Mesenchymal stem cell (in vitro differentiated cells and primary cell): Measurements from ENCODE around the gene GPER1.

ENCODE experiments used
- DNase-seq: peaks from one replicate; pipeline ENCODE4 v3.0.0-alpha.2; 2013
- H2AFZ ChIP-seq: one replicate; pipeline ENCODE4 v1.6.1; 2013; ENCODE audit warnings: low read depth, mild to moderate bottlenecking, control low read depth, inconsistent platforms, low read length, moderate library complexity
- H2AK5ac ChIP-seq: 2 replicates; pipeline ENCODE4 v1.6.1; 2013; ENCODE audit warnings: low read length, moderate library complexity, mild to moderate bottlenecking, inconsistent platforms; ENCODE audit not compliant: severe bottlenecking
- H2BK120ac ChIP-seq: one replicate; pipeline ENCODE4 v1.6.1; 2013; ENCODE audit warnings: low read depth, mild to moderate bottlenecking, inconsistent platforms, low read length, moderate library complexity
- H2BK12ac ChIP-seq, 2 experiments: one replicate each; pipeline ENCODE4 v1.6.1; 2013; ENCODE audit warnings: inconsistent platforms in 2 of 2, low read length in 2 of 2, mild to moderate bottlenecking in 2 of 2, moderate library complexity in 2 of 2, control low read depth in 1 of 2
- H2BK15ac ChIP-seq: one replicate; pipeline ENCODE4 v1.6.1; 2013; ENCODE audit warnings: mild to moderate bottlenecking, low read depth, inconsistent platforms; ENCODE audit not compliant: poor library complexity, severe bottlenecking
- H2BK5ac ChIP-seq: 2 replicates; pipeline ENCODE4 v1.6.1; 2013; ENCODE audit warnings: low read depth, mild to moderate bottlenecking, low read length, control low read depth, inconsistent platforms; ENCODE audit not compliant: poor library complexity, severe bottlenecking
- H3K14ac ChIP-seq, 2 experiments: one replicate each; pipeline ENCODE4 v1.6.1; 2013; ENCODE audit warnings: inconsistent platforms in 2 of 2, low read length in 2 of 2, control low read depth in 1 of 2, mild to moderate bottlenecking in 1 of 2, moderate library complexity in 1 of 2
- H3K18ac ChIP-seq, 2 experiments: one replicate each; pipeline ENCODE4 v1.6.1; 2013; ENCODE audit warnings: inconsistent platforms in 2 of 2, low read length in 2 of 2, control low read depth in 1 of 2, low read depth in 1 of 2, mild to moderate bottlenecking in 1 of 2
- H3K23ac ChIP-seq, 2 experiments: one replicate each; pipeline ENCODE4 v1.6.1; 2013; ENCODE audit warnings: inconsistent platforms in 2 of 2, low read length in 2 of 2, mild to moderate bottlenecking in 2 of 2, moderate library complexity in 2 of 2, control low read depth in 1 of 2
- H3K27ac ChIP-seq: 2 replicates; pipeline ENCODE4 v1.5.1; 2013; ENCODE audit warnings: mild to moderate bottlenecking, moderate library complexity, low read length, control low read depth, inconsistent platforms; ENCODE audit not compliant: poor library complexity, severe bottlenecking
- H3K27me3 ChIP-seq, 2 experiments: 2 replicates each; pipeline versions ENCODE4 v1.6.1 to v1.7.0; 2013; ENCODE audit warnings: low read length in 2 of 2, mild to moderate bottlenecking in 2 of 2, moderate library complexity in 2 of 2, control low read depth in 1 of 2, inconsistent platforms in 1 of 2; ENCODE audit not compliant: control insufficient read depth in 1 of 2, insufficient read depth in 1 of 2
- H3K36me3 ChIP-seq, 2 experiments: 2 replicates each; pipeline versions ENCODE4 v1.6.1 to v1.7.0; 2013; ENCODE audit warnings: low read length in 2 of 2, control low read depth in 1 of 2, inconsistent platforms in 1 of 2, low read depth in 1 of 2, mild to moderate bottlenecking in 1 of 2; ENCODE audit not compliant: insufficient read depth in 2 of 2, control insufficient read depth in 1 of 2
- H3K4ac ChIP-seq, 2 experiments: one replicate each; pipeline ENCODE4 v1.6.1; 2013; ENCODE audit warnings: inconsistent platforms in 2 of 2, low read length in 2 of 2, mild to moderate bottlenecking in 2 of 2, moderate library complexity in 2 of 2, control low read depth in 1 of 2, low read depth in 1 of 2
- H3K4me1 ChIP-seq: 2 replicates; pipeline ENCODE4 v1.6.1; 2013; ENCODE audit warnings: low read depth, low read length, control low read depth; ENCODE audit not compliant: control insufficient read depth, insufficient read depth
- H3K4me2 ChIP-seq: 2 replicates; pipeline ENCODE4 v1.6.1; 2013; ENCODE audit warnings: low read length, mild to moderate bottlenecking, inconsistent platforms; ENCODE audit not compliant: poor library complexity, severe bottlenecking
- H3K4me3 ChIP-seq, 2 experiments: 2 replicates each; pipeline versions ENCODE4 v1.5.1 to v1.7.0; 2013; ENCODE audit warnings: low read length in 2 of 2, mild to moderate bottlenecking in 2 of 2, control low read depth in 1 of 2, low read depth in 1 of 2; ENCODE audit not compliant: insufficient read depth in 1 of 2
- H3K79me1 ChIP-seq: replicated peaks from 2 replicates; pipeline ENCODE4 v1.6.1; 2013; ENCODE audit warnings: mild to moderate bottlenecking, control low read depth, low read length, inconsistent platforms; ENCODE audit not compliant: poor library complexity, severe bottlenecking
- H3K9ac ChIP-seq: 2 replicates; pipeline ENCODE4 v1.7.0; 2013; ENCODE audit warnings: mild to moderate bottlenecking, low read length, moderate library complexity
- H3K9me3 ChIP-seq: 2 replicates; pipeline ENCODE4 v1.7.0; 2013; ENCODE audit warnings: mild to moderate bottlenecking, low read length; ENCODE audit not compliant: control insufficient read depth
- H4K8ac ChIP-seq: one replicate; pipeline ENCODE4 v1.6.1; 2013; ENCODE audit warnings: inconsistent platforms, mild to moderate bottlenecking, low read length, moderate library complexity
- H4K91ac ChIP-seq: one replicate; pipeline ENCODE4 v1.6.1; 2013; ENCODE audit warnings: mild to moderate bottlenecking, low read length, inconsistent platforms
- WGBS: methylation state at CpG from one replicate; pipeline ENCODE4 v1.1.7; 2013; ENCODE audit warnings: mixed read lengths; 5-methylcytosine and 5-hydroxymethylcytosine counted together

The GPER1 gene

DNA sequence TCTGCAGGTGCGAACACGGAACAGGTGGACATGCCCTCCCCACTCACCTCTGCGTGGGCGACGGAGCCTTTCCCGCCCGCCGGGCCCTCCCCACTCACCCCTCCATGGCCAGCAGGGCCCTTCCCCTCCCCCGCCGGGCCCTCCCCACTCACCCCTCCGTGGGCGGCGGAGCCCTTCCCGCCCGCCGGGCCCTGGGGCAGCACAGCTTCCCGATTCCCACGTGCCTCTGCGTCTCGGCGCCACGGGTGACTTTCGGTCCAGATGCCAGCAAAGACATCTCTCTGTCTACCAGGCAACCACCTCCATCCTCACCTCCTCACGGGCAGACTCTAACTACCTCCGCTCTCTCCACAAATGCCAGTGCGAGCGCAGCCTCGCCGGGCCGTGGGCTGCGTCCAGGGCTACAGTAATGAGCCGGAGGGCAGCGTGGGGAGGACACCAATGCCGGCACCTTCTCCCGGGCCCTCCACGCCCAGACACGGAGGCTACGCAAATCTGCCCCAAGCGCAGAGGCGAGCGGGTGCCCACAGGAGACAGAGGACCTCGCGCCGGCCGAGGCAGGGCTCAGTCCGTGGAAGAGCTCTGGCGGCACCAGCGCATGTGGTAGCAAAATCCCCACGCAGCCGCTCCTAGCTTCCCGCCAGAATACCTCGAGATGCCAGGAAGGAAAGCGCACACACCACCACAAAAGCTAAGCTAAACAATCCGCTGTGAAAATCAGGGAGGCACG, 21.8 kb downstream of the GPER1 start:
- Histone ChIP-seq H3K79me1 (peaks cover 66% of the 10 kb centered on the region), H3K4me3 (no peak overlapping the region), H3K27me3 (no peaks in the 10 kb centered on the region), H2BK15ac (no peak overlapping the region), H2BK12ac (no peak overlapping the region), H3K4me2 (no peak overlapping the region), H4K91ac (no peak overlapping the region), H3K9me3 (no peaks in the 10 kb centered on the region), H2AFZ (no peak overlapping the region), H3K18ac (no peak overlapping the region), H3K23ac (no peak overlapping the region), H3K27ac (no peak overlapping the region), H4K8ac (no peak overlapping the region), H2BK120ac (no peak overlapping the region), H3K36me3 (peaks cover 0 to 48% of the 10 kb centered on the region in 2 experiments), H3K4me1 (peaks cover 9% of the 10 kb centered on the region), H3K4ac (no peak overlapping the region), H3K9ac (no peak overlapping the region), H3K14ac (no peak overlapping the region), H2AK5ac (no peak overlapping the region), H2BK5ac (no peak overlapping the region)
- 98% methylated on average over 55 of the region's 55 CpGs for WGBS
- no peak for DNase-seq

DNA sequence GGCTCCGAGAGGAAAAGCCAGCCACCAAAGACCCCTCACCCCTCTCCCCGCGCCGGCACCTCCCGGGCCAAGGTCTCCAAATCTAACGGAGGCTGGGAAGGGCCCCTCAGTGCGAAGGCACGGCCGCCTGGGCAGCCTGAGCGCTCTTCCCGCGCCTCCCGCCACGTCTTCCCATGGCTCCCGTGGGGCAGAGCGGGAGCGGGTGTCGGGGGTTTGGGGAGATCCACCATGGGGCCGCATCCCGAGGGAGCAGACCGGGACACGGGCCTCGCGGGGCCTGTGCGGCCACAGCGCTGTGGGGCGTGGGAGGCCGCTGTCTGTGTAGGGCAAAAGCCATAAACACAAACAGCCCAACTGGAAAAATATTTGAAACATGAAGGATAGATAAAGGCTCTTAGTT, 22.4 kb downstream of the GPER1 start:
- H2BK15ac ChIP-seq, result no peak overlapping the region
- no peak overlapping the region for H2AFZ ChIP-seq
- H3K27ac ChIP-seq, result no peak overlapping the region
- H2BK5ac ChIP-seq, result no peak overlapping the region
- no peak overlapping the region for H2BK120ac ChIP-seq
- peaks cover 6% of the 10 kb centered on the region for H3K4me1 ChIP-seq
- H4K91ac ChIP-seq, result no peak overlapping the region
- 98% methylated on average over 25 of the region's 28 CpGs for WGBS
- H3K4me3 ChIP-seq, result no peak overlapping the region
- H3K14ac ChIP-seq, result no peak overlapping the region
- H2AK5ac ChIP-seq, result no peak overlapping the region
- H3K79me1 ChIP-seq, result peaks cover 70% of the 10 kb centered on the region
- H3K36me3 ChIP-seq, result peaks cover 0 to 49% of the 10 kb centered on the region in 2 experiments
- H3K23ac ChIP-seq, result no peak overlapping the region
- H3K9ac ChIP-seq, result no peak overlapping the region
- no peak for DNase-seq
- H3K4me2 ChIP-seq, result no peak overlapping the region
- no peak overlapping the region for H4K8ac ChIP-seq
- no peak overlapping the region for H3K18ac ChIP-seq
- no peak overlapping the region for H3K4ac ChIP-seq
- no peak overlapping the region for H2BK12ac ChIP-seq
- no peaks in the 10 kb centered on the region for H3K9me3 ChIP-seq
- H3K27me3 ChIP-seq, result no peaks in the 10 kb centered on the region

GRCh38 chr7:1111156-1111555, 23.2 kb downstream of the GPER1 start:
- Histone ChIP-seq H3K4ac (no peak overlapping the region), H3K4me2 (no peak overlapping the region), H2BK120ac (no peak overlapping the region), H2BK12ac (no peak overlapping the region), H3K4me3 (no peak overlapping the region), H2BK5ac (no peak overlapping the region), H3K18ac (no peak overlapping the region), H2BK15ac (no peak overlapping the region), H3K23ac (no peak overlapping the region), H4K91ac (no peak overlapping the region), H3K27ac (no peak overlapping the region), H3K36me3 (peaks cover 0 to 53% of the 10 kb centered on the region in 2 experiments), H3K79me1 (peaks cover 73% of the 10 kb centered on the region), H3K4me1 (peaks cover 5% of the 10 kb centered on the region), H2AK5ac (no peak overlapping the region), H3K9ac (no peak overlapping the region), H4K8ac (no peak overlapping the region), H3K9me3 (no peaks in the 10 kb centered on the region), H2AFZ (no peak overlapping the region), H3K27me3 (no peaks in the 10 kb centered on the region), H3K14ac (no peak overlapping the region)
- WGBS, result 92% methylated on average over 3 of the region's 3 CpGs
- no peak for DNase-seq

DNA sequence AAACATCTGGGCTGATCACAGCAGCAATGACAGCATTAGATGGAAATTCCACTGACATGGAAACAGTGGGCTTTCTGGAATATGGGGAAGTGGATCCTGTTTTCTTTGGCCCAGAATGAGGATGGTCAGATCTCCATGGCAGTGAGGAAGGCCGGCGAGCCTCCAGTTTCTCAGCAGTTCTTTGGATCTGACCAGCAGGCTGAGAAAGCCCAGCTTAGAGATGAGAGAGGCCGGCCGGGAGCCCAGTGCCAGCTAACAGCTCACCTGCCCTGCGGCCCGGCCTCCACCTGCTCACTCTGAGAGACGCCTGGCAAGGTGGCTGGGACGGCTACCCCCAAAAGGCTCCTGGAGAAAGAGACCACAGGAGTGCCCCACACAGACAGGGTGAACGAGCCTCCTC, 24.2 kb downstream of the GPER1 start:
- H3K23ac ChIP-seq, result no peak overlapping the region
- H2BK120ac ChIP-seq, result no peak overlapping the region
- peaks cover 1% of the 10 kb centered on the region for H3K4me1 ChIP-seq
- H3K9me3 ChIP-seq, result no peaks in the 10 kb centered on the region
- no peak overlapping the region for H3K4me2 ChIP-seq
- H3K27ac ChIP-seq, result no peak overlapping the region
- peaks cover 64% of the 10 kb centered on the region for H3K79me1 ChIP-seq
- H3K18ac ChIP-seq, result no peak overlapping the region
- DNase-seq, result no peak
- no peak overlapping the region for H3K9ac ChIP-seq
- H3K36me3 ChIP-seq, result peaks cover 0 to 45% of the 10 kb centered on the region in 2 experiments
- no peak overlapping the region for H3K4ac ChIP-seq
- H2BK15ac ChIP-seq, result no peak overlapping the region
- no peak overlapping the region for H2BK5ac ChIP-seq
- H3K27me3 ChIP-seq, result no peaks in the 10 kb centered on the region
- no peak overlapping the region for H2AK5ac ChIP-seq
- no peak overlapping the region for H4K91ac ChIP-seq
- H3K14ac ChIP-seq, result no peak overlapping the region
- 95% methylated on average over 9 of the region's 9 CpGs for WGBS
- H2AFZ ChIP-seq, result no peak overlapping the region
- H4K8ac ChIP-seq, result no peak overlapping the region
- H3K4me3 ChIP-seq, result no peak overlapping the region
- H2BK12ac ChIP-seq, result no peak overlapping the region
